HG03575 (cell line): ENCODE results near the gene C16orf92.

Experiments
- ATAC-seq: cut with Tn5 transposase; IDR thresholded peaks from one replicate; pipeline ENCODE4 v1.9.1; 2021; ENCODE audit not compliant: unreplicated experiment, insufficient number of reproducible peaks, low FRiP score; ENCODE audit errors: extremely low read depth

C16orf92 gene

DNA sequence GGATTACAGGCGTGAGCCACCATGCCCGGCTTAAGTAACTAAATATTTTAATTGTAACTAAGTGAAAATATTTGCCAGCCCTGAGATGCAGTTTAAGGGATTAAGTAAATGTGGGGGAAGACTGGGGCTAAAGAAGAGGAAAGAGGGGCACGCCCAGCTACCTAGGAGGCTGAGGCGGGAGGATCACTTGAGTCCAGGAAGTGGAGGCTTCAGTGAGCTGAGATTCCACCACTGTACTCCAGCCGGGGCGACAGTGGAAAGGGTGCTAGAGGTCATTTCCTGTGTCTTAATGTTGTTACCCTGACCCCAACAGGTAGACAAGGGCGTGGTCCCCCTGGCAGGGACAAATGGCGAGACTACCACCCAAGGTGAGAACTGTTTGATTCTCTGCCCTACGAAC, 45.3 kb downstream of the C16orf92 start:
- ATAC-seq, result no peak

DNA sequence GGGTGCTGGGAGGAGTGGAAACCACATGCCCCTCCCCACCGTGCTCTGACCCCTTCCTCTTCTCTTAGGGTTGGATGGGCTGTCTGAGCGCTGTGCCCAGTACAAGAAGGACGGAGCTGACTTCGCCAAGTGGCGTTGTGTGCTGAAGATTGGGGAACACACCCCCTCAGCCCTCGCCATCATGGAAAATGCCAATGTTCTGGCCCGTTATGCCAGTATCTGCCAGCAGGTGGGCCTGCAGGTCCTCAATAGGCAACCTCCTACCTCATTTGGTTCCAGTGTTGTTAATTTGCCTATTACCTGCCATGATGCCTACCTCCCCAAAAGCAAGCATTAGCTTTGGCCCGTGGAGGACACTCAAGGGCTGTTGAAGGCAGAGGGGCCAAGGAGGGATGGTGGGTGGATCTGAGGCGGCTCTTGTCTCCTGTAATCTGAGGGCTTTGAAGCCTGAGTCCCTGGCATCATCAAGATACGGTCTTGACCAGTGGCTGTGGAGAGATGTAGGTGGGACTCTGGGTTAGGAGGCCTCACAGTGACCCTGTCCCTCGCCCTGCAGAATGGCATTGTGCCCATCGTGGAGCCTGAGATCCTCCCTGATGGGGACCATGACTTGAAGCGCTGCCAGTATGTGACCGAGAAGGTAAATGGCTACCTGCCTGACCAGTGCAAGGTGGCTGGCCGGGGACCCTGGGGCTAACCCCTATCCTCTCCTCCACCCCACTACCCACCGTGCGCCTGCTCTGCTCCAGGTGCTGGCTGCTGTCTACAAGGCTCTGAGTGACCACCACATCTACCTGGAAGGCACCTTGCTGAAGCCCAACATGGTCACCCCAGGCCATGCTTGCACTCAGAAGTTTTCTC, 46.0 kb downstream of the C16orf92 start:
- ATAC-seq, result no peak

DNA sequence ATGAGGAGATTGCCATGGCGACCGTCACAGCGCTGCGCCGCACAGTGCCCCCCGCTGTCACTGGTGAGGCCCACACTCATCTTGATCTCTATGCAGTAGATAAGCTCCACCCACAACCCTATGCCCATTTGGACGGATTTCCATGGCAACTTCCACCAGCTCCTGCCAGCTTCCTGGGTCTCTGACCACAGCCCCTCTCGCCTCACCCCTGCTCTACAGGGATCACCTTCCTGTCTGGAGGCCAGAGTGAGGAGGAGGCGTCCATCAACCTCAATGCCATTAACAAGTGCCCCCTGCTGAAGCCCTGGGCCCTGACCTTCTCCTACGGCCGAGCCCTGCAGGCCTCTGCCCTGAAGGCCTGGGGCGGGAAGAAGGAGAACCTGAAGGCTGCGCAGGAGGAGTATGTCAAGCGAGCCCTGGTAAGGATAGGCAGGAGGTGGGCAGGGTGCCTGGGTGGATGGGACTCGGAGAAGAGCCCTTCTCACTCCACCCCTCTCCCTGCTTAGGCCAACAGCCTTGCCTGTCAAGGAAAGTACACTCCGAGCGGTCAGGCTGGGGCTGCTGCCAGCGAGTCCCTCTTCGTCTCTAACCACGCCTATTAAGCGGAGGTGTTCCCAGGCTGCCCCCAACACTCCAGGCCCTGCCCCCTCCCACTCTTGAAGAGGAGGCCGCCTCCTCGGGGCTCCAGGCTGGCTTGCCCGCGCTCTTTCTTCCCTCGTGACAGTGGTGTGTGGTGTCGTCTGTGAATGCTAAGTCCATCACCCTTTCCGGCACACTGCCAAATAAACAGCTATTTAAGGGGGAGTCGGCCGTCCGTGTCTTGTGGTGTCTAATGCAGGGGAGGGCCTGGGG, 46.8 kb downstream of the C16orf92 start:
- ATAC-seq, result no peak

DNA sequence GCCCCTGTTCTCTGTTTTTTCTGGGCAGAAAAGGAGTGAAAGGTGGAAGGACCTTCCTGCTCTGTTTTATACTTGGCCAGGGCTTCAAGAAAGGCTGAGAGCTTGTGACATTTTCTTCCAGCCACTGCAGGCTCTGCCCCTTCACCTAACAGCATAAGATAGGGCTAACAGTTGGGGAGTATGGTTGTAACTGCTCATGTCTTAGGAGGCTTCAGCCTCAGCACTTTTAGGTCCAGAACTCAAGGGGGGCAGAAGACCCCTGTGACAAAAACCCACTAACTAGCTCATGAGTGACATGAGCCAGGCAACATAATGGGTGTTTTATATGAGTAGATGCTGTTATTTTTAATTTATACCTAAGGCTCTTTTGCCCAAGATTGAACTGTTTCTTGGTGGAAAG, 47.5 kb downstream of the C16orf92 start:
- ATAC-seq, result no peak
